K562 (cell line): ENCODE measurements around the gene GCN1. TPM values are rescaled to one million over a fixed set of nuclear protein-coding genes. Genes with fewer than 3 reads are reported as not detected.

Experiments
- ARID4B ChIP-seq: sonication (generic); formaldehyde crosslinking; IDR thresholded peaks from 2 replicates; pipeline ENCODE4 v1.8.0; 2022; ENCODE audit warnings: mild to moderate bottlenecking, missing genetic modification reagents
- MLLT1 ChIP-seq, 2 experiments: fragments of 450-650 bp; IDR thresholded peaks; 2 replicates each; pipeline ENCODE4 v1.6.1; 2016
- TAF1 ChIP-seq: IDR thresholded peaks from 2 replicates; pipeline ENCODE4 v1.6.1; 2011; ENCODE audit warnings: mild to moderate bottlenecking, low read length, moderate library complexity; ENCODE audit not compliant: insufficient read depth, control insufficient read depth, severe bottlenecking; ENCODE audit errors: extremely low read depth
- TGIF2 ChIP-seq: sonication (generic); formaldehyde crosslinking; IDR thresholded peaks from 2 replicates; pipeline ENCODE4 v1.8.1; 2022; ENCODE audit warnings: mild to moderate bottlenecking, missing genetic modification reagents, moderate library complexity
- YY1 ChIP-seq, 3 experiments: IDR thresholded peaks; 2 replicates each; pipeline ENCODE4 v1.6.1; 2011; ENCODE audit warnings: low read length in 2 of 3, mild to moderate bottlenecking in 2 of 3, moderate library complexity in 2 of 3, borderline replicate concordance in 1 of 3, control low read depth in 1 of 3, low read depth in 1 of 3; ENCODE audit not compliant: insufficient read depth in 3 of 3, insufficient replicate concordance in 2 of 3, control insufficient read depth in 1 of 3, insufficient read length in 1 of 3; ENCODE audit errors: extremely low read depth in 1 of 3
- ZBTB9 ChIP-seq: fragments of 450-650 bp; formaldehyde crosslinking; IDR thresholded peaks from 2 replicates; pipeline ENCODE4 v1.4.0; 2020; ENCODE audit warnings: mild to moderate bottlenecking, moderate library complexity
- ZNF592 ChIP-seq: fragments of 450-650 bp; IDR thresholded peaks from 2 replicates; pipeline ENCODE4 v1.6.1; 2017; ENCODE audit warnings: antibody characterized with exemption, mild to moderate bottlenecking
- polyA plus RNA-seq, 8 experiments: library from polyadenylated mRNA; depleted of rRNA in 4 of 8; stranded (reverse) in 5 of 8; unstranded in 3 of 8; fragments of >200 nt; fragmentation: Nextera tagmentation in 2 of 8; fragmentation: Illumina TruSeq in 1 of 8; extraction: Ambion mirVana in 2 of 8; extraction: Trizol in 1 of 8; gene quantifications; 2 replicates each; pipeline versions ENCODE4 v1.2.1 to v1.2.3, GENCODE V29; 2011 to 2014; ENCODE audit warnings: inconsistent platforms in 1 of 8, missing spikeins in 1 of 8
- total RNA-seq, 7 experiments: library from RNA; depleted of rRNA in 6 of 7; stranded (reverse); fragments of >200 nt in 6 of 7; fragmentation: Illumina TruSeq in 2 of 7; extraction: Trizol in 2 of 7; gene quantifications; 2 replicates each; pipeline versions ENCODE4 v1.2.1 to v1.2.3, GENCODE V29; 2011 to 2021; ENCODE audit warnings: low replicate concordance in 1 of 7
- TF ChIP-seq, protein P1 (sequence below), 2 experiments: fragments of 450-650 bp; conservative IDR thresholded peaks; 2 replicates each; pipeline ENCODE4 v1.6.1; 2017; ENCODE audit warnings: mild to moderate bottlenecking in 2 of 2, moderate library complexity in 2 of 2

Gene GCN1
- total and polyA plus RNA-seq, 9 of the 15 experiments (the other 6 are each of a cell fraction or from before 2014, with no cell fraction given) = 11.9 to 190 (median 51.7) TPM

DNA sequence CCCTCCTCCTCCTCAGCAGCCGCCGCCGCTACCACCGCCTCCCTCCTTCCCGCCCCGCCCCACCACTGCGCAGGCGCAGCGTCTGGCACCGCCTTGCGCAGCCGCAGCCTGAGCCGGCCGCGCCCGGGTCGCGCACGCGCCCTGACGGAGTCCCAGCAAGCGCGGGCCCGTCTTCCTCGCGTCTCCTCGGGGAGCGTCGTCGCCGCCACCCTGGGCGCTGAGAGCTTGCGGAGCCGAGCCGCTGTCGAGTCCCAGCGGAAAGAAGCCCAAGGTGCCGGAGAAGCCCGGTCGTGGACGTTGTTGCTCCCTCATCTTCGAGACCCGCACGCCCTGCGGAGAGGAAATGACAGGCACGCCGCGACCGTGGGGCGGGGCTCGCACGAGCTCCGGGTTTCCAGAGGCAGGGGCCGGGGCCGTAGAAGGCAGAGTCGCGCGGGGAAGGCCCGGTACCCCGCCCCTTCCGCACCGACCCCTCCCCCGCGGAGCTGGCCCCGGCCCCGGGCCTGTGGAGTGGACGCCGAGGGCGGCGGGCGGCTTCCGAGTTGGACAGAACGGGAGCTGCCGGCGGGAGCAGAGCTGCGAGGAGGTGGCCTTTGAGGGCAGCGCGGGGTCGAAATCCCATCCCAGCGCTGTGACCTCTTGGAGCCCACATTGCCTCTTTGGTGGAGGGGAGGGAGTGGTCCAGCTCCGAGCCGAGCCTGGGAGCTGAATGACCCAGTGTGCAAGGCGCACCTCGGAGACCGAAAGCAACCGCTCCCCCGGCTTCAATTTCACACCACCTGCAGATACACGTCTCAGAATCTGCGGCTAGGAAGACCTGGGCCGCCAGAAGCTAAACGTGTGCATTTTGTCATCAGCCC is 77.5 kb downstream of the GCN1 start (continued):
- TF ChIP-seq TAF1 (peak; percentile 44), MLLT1 (IDR thresholded peaks at IDR 0.05) (no peak), YY1 (IDR thresholded peaks at IDR 0.05; ENCODE audit: borderline replicate concordance in 1 of 3, control insufficient read depth in 1 of 3, extremely low read depth in 1 of 3, insufficient read depth in 3 of 3, insufficient read length in 1 of 3, insufficient replicate concordance in 2 of 3, low read depth in 1 of 3, low read length in 2 of 3) (peak in 1 of 3 experiments; percentile 18), ARID4B (CRISPR knock-in tag) (peak; percentile 75), ZNF592 (no peak), TGIF2 (CRISPR knock-in tag) (no peak; the same call in none of the 2 replicates), ZBTB9 (CRISPR knock-in tag) (peak; percentile 31; the same call in 1 of the 2 replicates)
- TF ChIP-seq, protein P1, sequence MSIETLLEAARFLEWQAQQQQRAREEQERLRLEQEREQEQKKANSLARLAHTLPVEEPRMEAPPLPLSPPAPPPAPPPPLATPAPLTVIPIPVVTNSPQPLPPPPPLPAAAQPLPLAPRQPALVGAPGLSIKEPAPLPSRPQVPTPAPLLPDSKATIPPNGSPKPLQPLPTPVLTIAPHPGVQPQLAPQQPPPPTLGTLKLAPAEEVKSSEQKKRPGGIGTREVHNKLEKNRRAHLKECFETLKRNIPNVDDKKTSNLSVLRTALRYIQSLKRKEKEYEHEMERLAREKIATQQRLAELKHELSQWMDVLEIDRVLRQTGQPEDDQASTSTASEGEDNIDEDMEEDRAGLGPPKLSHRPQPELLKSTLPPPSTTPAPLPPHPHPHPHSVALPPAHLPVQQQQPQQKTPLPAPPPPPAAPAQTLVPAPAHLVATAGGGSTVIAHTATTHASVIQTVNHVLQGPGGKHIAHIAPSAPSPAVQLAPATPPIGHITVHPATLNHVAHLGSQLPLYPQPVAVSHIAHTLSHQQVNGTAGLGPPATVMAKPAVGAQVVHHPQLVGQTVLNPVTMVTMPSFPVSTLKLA (conservative IDR thresholded peaks at IDR 0.05) = peak; percentile 92 to 97
